Measurements from ENCODE around the gene SLC17A9. TPM values are rescaled to one million over a fixed set of nuclear protein-coding genes. Genes with fewer than 3 reads are reported as not detected.

SLC17A9 gene
- total RNA-seq, 1 donor from 2014 or later, result 12.4 TPM

- Histone ChIP-seq H3K9me3 (ENCODE audit: insufficient read depth, low read depth, low read length) (no peaks in the 10 kb centered on the region), H3K9ac (ENCODE audit: low read length) (no peak overlapping the region), H2AFZ (ENCODE audit: low read depth, low read length) (no peak overlapping the region), H3K27me3 (ENCODE audit: insufficient read depth, low read length) (no peaks in the 10 kb centered on the region), H3K27ac (ENCODE audit: low read depth, low read length) (no peak overlapping the region), H3K4me2 (ENCODE audit: low read length) (no peak overlapping the region), H3K4me1 (ENCODE audit: insufficient read depth, low read length) (no peaks in the 10 kb centered on the region), H3K36me3 (ENCODE audit: insufficient read depth, low read length) (no peaks in the 10 kb centered on the region), H3K4me3 (ENCODE audit: insufficient read depth, low read depth, low read length) (no peak overlapping the region), H4K20me1 (ENCODE audit: insufficient read depth, low read length) (no peaks in the 10 kb centered on the region), H3K79me2 (ENCODE audit: insufficient read depth, low read length) (no peaks in the 10 kb centered on the region)
- FAIRE-seq, result no peak
- peaks cover under 1% of the 10 kb centered on the region for H3K4me1 Mint-ChIP-seq (ENCODE audit: low read depth, unreplicated experiment)
- H3K27ac Mint-ChIP-seq (ENCODE audit: unreplicated experiment), result no peak overlapping the region
- TF ChIP-seq CTCF (IDR thresholded peaks at IDR 0.05; ENCODE audit: insufficient read depth, low read depth, low read length) (no peak), EZH2 (IDR thresholded peaks at IDR 0.05; ENCODE audit: insufficient read depth, low read length) (no peak)
- no peak for DNase-seq (ENCODE audit: low read depth)
- H3K27me3 Mint-ChIP-seq (ENCODE audit: low read depth, unreplicated experiment), result peaks cover 13% of the 10 kb centered on the region
- H3K9me3 Mint-ChIP-seq (ENCODE audit: unreplicated experiment), result no peaks in the 10 kb centered on the region
- H3K4me3 Mint-ChIP-seq (ENCODE audit: unreplicated experiment), result no peak overlapping the region
- H3K36me3 Mint-ChIP-seq (ENCODE audit: low read depth, unreplicated experiment), result peaks cover 6% of the 10 kb centered on the region
Measured at GRCh38 chr20:62961310-62961783, 8.8 kb downstream of the SLC17A9 start.

GRCh38 chr20:62961799-62962198 is 9.3 kb downstream of the SLC17A9 start:
- no peaks in the 10 kb centered on the region for H3K9me3 ChIP-seq (ENCODE audit: insufficient read depth, low read depth, low read length)
- H3K27ac ChIP-seq (ENCODE audit: low read depth, low read length), result no peak overlapping the region
- Mint-ChIP-seq H3K27me3 (ENCODE audit: low read depth, unreplicated experiment) (peaks cover 13% of the 10 kb centered on the region), H3K27ac (ENCODE audit: unreplicated experiment) (no peak overlapping the region), H3K4me1 (ENCODE audit: low read depth, unreplicated experiment) (no peaks in the 10 kb centered on the region), H3K36me3 (ENCODE audit: low read depth, unreplicated experiment) (peaks cover 6% of the 10 kb centered on the region), H3K9me3 (ENCODE audit: unreplicated experiment) (no peaks in the 10 kb centered on the region), H3K4me3 (ENCODE audit: unreplicated experiment) (no peak overlapping the region)
- no peak overlapping the region for H3K9ac ChIP-seq (ENCODE audit: low read length)
- H3K27me3 ChIP-seq (ENCODE audit: insufficient read depth, low read length), result no peaks in the 10 kb centered on the region
- FAIRE-seq, result no peak
- no peak overlapping the region for H3K4me2 ChIP-seq (ENCODE audit: low read length)
- TF ChIP-seq EZH2 (IDR thresholded peaks at IDR 0.05; ENCODE audit: insufficient read depth, low read length) (no peak), CTCF (IDR thresholded peaks at IDR 0.05; ENCODE audit: insufficient read depth, low read depth, low read length) (no peak)
- no peak overlapping the region for H2AFZ ChIP-seq (ENCODE audit: low read depth, low read length)
- no peak for DNase-seq (ENCODE audit: low read depth)
- no peaks in the 10 kb centered on the region for H3K79me2 ChIP-seq (ENCODE audit: insufficient read depth, low read length)
- H3K4me3 ChIP-seq (ENCODE audit: insufficient read depth, low read depth, low read length), result no peak overlapping the region
- H4K20me1 ChIP-seq (ENCODE audit: insufficient read depth, low read length), result no peaks in the 10 kb centered on the region
- no peaks in the 10 kb centered on the region for H3K36me3 ChIP-seq (ENCODE audit: insufficient read depth, low read length)
- no peaks in the 10 kb centered on the region for H3K4me1 ChIP-seq (ENCODE audit: insufficient read depth, low read length)

GRCh38 chr20:62962221-62962879 is 9.8 kb downstream of the SLC17A9 start:
- Histone ChIP-seq H2AFZ (ENCODE audit: low read depth, low read length) (no peak overlapping the region), H3K4me2 (ENCODE audit: low read length) (no peak overlapping the region), H3K4me1 (ENCODE audit: insufficient read depth, low read length) (no peaks in the 10 kb centered on the region), H3K27me3 (ENCODE audit: insufficient read depth, low read length) (no peaks in the 10 kb centered on the region), H3K79me2 (ENCODE audit: insufficient read depth, low read length) (no peaks in the 10 kb centered on the region), H3K9me3 (ENCODE audit: insufficient read depth, low read depth, low read length) (no peaks in the 10 kb centered on the region), H3K36me3 (ENCODE audit: insufficient read depth, low read length) (no peaks in the 10 kb centered on the region), H3K27ac (ENCODE audit: low read depth, low read length) (no peak overlapping the region), H3K9ac (ENCODE audit: low read length) (no peak overlapping the region), H3K4me3 (ENCODE audit: insufficient read depth, low read depth, low read length) (no peak overlapping the region), H4K20me1 (ENCODE audit: insufficient read depth, low read length) (no peaks in the 10 kb centered on the region)
- H3K4me3 Mint-ChIP-seq (ENCODE audit: unreplicated experiment), result no peak overlapping the region
- H3K27me3 Mint-ChIP-seq (ENCODE audit: low read depth, unreplicated experiment), result peaks cover 13% of the 10 kb centered on the region
- no peaks in the 10 kb centered on the region for H3K9me3 Mint-ChIP-seq (ENCODE audit: unreplicated experiment)
- no peak overlapping the region for H3K27ac Mint-ChIP-seq (ENCODE audit: unreplicated experiment)
- peaks cover 6% of the 10 kb centered on the region for H3K36me3 Mint-ChIP-seq (ENCODE audit: low read depth, unreplicated experiment)
- DNase-seq (ENCODE audit: low read depth) (no peak), FAIRE-seq (no peak)
- no peaks in the 10 kb centered on the region for H3K4me1 Mint-ChIP-seq (ENCODE audit: low read depth, unreplicated experiment)
- TF ChIP-seq EZH2 (IDR thresholded peaks at IDR 0.05; ENCODE audit: insufficient read depth, low read length) (no peak), CTCF (IDR thresholded peaks at IDR 0.05; ENCODE audit: insufficient read depth, low read depth, low read length) (no peak)
